GM19193 (cell line): ENCODE measurements around the gene PANX2.

Source experiments
- POLR2A ChIP-seq: IDR thresholded peaks from 4 replicates; pipeline ENCODE4 v1.6.1; 2011; ENCODE audit not compliant: insufficient read depth, insufficient read length; ENCODE audit errors: extremely low read depth

Gene PANX2

GRCh38 chr22:50143096-50143495, 27.4 kb upstream of the PANX2 start:
- no peak for TF ChIP-seq POLR2A

DNA sequence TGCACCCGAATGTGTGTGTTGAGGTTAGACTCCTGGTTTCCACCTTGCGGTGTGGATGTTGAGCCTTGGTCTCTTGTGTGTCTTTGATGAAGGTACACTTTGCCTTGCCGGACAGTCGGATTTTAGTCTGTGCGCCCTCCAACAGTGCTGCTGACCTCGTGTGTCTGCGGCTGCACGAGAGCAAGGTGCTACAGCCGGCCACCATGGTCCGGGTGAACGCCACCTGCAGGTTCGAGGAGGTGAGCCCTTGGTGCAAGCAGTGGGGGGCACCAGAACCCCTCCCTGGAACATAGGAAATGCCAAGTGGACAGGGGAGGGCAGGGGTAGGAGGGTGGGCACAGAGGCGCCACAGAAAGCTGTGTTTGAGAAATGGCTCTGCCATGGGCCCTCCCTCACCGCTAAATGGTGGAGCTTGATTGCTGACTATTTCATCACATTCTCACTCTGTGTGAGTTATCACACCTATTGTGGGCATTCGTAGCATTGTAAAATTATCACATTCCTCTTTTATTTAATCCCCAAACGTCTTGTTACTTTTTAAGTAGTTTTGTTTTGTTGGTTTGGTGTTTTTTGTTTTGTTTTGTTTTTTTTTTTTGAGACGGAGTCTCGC, 26.4 kb upstream of the PANX2 start:
- TF ChIP-seq POLR2A: no peak

- no peak for TF ChIP-seq POLR2A
Observed at GRCh38 chr22:50145721-50146438, 24.7 kb upstream of the PANX2 start.

GRCh38 chr22:50146439-50147238, 23.9 kb upstream of the PANX2 start:
- TF ChIP-seq POLR2A: no peak

- no peak for TF ChIP-seq POLR2A
Observed at GRCh38 chr22:50148166-50148500, 22.4 kb upstream of the PANX2 start.

- no peak for TF ChIP-seq POLR2A
Observed at GRCh38 chr22:50148991-50149721, 21.4 kb upstream of the PANX2 start.

DNA sequence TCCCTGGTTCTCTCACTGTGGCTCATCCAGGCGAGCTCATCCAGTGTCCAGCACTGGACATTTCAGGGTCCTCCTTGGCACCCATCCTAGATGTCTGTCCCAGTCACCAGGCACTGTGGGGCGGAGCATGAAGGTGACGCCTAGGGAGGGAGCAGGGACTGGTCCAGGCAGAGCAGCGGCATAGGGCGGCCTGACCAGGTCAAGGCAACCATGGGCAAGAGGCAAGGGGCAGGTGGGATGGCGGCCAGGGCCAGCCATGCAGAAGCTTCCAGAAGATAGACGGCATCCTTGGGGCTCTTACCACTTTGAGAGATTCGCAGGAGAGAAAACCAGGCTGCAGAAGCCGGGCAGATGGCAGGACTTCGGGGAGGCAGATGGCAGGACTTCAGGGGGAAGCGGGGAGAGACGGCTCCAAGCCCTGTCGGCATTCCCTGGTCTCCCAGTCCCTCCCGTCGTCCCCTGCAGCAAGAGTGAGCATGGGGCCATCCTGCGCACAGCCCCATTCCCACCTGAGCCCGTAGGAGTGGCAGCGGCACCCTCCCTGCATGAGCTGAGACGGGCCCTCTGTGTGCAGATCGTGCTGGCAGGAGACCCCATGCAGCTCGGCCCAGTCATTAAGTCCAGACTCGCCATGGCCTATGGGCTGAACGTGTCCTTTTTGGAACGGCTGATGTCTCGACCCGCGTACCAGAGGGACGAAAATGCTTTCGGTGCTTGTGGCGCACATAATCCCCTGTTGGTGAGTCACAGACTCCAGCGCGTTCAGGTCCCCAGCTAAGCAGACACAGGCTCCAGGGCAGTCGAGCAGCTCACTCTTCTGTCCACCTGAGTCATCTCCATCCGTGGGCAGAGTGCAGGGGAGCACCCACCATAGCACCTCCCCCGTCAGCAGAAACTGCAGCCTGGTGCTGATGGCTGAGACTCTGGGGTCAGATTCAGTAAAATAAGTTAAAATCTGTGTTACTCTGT, 20.1 kb upstream of the PANX2 start:
- TF ChIP-seq POLR2A: no peak

GRCh38 chr22:50151571-50152537, 18.7 kb upstream of the PANX2 start:
- no peak for TF ChIP-seq POLR2A

GRCh38 chr22:50153056-50153755, 17.3 kb upstream of the PANX2 start:
- TF ChIP-seq POLR2A: no peak

DNA sequence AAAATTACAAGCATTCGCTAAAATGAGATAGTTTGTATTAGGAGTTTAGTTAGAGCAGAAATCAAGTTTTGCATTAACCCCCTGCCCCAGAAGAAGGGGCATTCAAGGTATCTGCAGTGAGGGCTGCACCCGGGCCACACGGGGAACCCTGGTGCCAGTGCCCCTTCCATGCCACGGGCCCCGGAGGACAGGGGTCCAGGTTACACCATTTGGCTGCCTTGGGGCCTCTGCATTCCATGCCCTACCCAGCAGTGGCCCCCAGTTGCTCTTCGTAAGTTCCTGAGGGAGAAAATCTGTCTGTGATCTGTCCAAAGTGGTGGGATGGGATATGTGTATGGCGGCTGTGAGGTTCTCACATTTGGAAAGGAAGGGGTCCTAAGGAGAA, 16.8 kb upstream of the PANX2 start:
- TF ChIP-seq POLR2A: no peak

DNA sequence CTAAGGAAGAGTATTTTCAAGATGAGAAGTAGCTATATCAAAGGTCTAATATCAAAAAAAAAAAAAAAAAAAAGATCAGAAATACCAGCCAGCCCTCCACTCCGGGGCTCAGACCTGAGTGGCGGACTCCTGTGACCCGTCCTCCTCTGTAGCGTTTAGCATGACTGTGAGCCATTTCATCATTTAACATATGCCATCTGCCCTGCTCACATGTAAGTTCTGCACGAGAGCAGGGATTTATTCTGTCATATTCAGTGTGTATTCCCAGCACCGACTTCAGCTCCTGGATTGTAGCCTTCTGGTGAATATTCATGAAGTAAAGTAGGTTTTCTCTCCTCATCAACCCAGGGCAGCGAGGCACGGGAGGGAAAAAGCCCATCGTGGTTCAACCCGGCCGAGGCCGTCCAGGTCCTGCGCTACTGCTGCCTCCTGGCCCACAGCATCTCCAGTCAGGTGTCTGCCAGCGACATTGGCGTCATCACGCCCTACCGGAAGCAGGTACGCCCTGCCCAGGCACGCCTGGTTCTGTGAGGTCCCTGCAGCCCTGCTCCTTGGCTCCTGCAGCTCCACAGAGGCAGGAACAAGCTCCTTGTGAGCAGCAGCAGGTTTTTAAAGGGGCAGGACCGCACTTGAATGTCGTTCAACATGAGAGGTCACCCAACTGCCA, 12.7 kb upstream of the PANX2 start:
- no peak for TF ChIP-seq POLR2A

GRCh38 chr22:50160947-50161346, 9.6 kb upstream of the PANX2 start:
- TF ChIP-seq POLR2A: no peak
